GM21360 (cell line): Measurements from ENCODE around the gene FKBP8.

Experiments
- ATAC-seq: cut with Tn5 transposase; IDR thresholded peaks from one replicate; pipeline ENCODE4 v1.9.1; 2021; ENCODE audit warnings: mild to moderate bottlenecking, moderate library complexity; ENCODE audit not compliant: unreplicated experiment

FKBP8 gene

DNA sequence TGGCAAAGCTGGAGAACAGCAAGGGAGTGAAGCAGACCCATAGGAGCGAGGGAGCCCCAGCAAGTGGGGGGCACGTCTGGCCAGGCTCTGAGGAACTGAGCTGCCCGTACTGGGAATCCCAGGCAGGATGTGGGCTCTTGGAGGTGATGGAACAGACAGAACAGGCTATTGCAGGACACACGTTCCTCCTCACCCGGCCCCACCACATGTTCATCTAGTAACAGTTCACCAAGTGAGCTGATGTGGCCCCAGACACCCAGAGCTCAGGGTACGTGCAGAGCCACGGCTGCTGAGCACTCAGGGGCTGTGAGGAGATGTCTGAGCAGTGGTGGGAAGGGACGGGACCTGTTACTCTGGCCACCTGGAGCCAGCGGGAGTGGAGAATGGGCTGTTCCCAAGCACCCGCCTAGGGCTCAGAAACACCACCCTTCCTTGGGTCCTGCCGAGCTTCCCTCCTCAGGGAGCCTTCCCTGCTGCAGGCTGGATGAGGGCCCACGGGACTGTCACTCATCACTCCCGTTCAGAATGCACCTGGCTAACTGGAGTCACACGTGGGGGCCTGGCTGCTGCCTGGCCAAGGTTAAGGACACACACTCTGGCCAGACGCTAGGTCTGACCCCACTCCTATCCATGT lies 39.9 kb downstream of the FKBP8 start:
- no peak for ATAC-seq

DNA sequence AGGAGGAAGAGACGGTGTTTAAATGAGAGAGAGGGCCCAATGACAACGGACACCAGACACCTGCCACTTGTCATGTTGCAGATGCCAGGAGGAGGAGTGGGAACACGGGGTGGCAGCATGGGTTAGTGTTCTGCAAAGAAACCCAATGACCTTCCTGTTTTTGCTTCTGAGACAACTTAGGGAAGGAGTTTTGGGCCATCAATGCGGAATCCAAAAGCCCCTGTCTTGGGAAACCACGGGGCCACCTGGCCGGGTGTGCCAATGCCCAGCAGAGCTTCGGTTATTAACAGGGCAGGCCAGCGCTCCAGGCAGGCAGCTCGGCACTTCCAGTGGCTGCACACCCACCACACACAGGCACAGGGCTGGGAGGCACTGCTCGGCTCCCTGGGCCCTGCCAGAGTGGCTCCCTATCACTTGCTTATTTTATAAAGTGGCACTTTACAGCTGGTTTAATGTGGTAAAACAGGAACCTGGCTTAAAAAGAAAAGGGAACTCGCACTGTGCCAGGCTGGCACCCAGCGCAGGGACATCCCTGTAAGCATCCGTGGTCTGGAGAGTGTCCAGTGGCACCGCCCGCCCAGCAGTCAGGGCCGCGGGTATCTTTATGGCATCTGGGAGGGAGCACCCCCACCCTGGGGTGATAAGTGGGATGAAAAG lies 40.6 kb downstream of the FKBP8 start:
- no peak for ATAC-seq

DNA sequence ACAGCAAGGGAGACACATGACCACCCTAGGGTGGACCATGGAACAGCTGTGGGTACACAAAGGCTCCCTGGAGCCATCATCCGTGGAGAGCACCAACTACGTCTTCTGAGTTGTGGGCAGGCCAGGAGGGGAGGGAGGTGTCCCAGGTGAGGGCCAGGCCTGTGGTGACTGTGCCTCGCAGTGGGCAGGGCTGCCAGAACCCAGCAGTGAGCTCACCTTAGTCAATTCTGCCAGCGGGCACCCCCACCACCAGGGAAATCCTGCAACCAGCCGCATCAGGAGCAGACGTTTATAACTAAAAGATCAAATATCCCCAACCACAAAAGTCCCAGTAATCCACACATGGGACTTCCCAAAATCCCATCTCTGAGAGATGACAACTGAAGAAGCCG lies 41.1 kb downstream of the FKBP8 start:
- ATAC-seq: no peak

- no peak for ATAC-seq
Observed at GRCh38 chr19:18501832-18502231, 41.5 kb downstream of the FKBP8 start.

DNA sequence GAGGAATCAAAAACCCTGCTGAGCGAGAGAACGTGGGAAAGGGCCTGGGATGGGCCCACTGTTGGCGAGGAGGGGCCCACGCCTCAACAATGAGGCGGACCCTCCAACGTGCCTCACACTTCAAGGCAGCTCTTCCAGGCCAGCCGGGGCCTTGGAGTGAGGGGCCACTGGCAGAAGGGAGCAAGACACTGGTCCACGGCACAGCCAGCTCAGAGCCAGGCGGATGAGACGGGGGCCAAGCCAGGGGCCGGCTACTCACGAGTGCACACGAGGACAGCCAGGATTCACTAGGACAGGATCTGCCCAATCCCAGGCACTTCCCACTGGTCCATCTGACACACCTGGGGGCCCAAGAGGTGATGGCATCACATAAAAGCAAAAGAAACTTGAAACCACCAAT lies 42.0 kb downstream of the FKBP8 start:
- no peak for ATAC-seq

DNA sequence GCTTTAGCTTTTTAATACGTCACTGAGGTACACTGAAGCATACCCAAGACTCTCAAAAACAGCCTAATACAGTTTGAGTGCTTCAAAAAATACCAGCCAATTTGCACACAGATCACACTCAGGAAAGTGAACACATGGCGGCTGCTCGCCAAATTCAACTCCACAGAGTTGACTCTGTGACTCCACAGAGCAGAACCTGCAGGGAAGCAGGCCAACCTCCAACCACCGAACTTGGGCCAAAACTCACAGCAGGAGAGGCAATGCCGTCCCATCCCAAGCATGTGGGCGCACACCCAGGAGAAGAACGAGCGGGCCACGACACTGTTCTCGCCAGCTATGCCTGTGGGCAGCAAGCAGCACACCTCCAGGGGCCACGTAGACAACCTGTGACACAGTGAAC lies 42.6 kb downstream of the FKBP8 start:
- no peak for ATAC-seq

DNA sequence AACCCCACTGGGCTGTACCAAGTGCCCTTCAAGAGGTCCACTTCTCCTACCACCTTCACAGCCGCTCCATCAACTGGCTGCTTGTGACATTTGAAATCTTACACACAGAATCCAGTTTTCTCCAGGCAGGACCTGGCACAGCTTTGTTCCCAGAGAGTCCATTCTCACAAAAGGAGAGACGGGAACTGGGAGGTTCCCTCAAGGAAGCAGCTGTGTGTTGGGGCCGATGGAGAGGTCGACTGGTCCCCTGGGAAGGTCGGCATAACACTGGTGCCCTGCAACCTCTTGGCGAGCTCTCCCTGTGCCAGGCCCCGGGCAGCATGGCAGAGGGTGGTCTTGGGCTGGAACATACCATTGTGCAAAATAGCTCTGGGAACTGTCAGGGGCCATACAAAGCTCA lies 43.0 kb downstream of the FKBP8 start:
- no peak for ATAC-seq

DNA sequence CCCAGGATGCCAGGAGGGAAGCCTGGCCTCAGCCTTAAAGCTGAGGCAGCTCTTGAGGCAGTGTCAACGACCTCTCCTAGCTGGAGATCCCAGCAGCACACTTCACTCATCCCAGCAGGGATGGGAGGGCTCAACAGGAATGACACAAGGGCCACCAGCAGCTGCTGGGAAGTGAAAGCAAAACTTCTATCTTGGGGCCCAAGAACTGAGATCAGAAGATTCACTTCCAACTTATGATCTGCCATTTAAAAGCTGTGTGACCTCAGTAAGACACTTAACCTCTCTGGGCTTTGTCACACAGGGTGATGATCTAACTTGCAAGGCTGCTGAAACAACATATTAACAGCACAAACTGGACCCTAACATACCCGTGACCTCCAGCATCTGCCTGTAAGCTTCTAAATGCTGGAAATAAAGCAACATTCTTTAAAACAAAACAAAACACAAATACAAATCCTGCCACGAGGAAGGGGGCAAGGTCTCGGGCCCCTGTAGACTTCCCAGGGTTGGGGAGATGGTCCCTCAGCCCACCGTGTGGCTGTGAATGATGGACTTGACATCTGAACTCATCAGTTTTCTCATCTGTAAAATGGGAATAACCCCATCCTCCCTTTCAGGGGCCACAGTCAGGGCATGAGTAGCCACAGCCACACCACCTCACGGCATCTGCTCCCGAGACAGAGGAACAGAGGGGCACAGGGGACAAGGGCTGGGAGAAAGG lies 44.2 kb downstream of the FKBP8 start:
- ATAC-seq: no peak

DNA sequence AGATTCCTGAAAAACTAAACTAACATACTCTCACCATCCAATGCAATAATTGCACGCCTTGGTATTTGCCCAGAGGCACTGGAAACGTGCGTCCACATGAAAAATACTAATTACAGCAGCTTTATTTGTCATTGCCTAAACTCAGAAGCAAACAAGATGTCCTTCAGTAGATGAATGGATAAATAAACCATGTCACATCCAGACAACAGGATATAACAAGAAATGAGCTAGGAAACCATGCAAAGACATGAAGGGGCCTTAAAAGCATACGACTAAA lies 46.5 kb downstream of the FKBP8 start:
- no peak for ATAC-seq

DNA sequence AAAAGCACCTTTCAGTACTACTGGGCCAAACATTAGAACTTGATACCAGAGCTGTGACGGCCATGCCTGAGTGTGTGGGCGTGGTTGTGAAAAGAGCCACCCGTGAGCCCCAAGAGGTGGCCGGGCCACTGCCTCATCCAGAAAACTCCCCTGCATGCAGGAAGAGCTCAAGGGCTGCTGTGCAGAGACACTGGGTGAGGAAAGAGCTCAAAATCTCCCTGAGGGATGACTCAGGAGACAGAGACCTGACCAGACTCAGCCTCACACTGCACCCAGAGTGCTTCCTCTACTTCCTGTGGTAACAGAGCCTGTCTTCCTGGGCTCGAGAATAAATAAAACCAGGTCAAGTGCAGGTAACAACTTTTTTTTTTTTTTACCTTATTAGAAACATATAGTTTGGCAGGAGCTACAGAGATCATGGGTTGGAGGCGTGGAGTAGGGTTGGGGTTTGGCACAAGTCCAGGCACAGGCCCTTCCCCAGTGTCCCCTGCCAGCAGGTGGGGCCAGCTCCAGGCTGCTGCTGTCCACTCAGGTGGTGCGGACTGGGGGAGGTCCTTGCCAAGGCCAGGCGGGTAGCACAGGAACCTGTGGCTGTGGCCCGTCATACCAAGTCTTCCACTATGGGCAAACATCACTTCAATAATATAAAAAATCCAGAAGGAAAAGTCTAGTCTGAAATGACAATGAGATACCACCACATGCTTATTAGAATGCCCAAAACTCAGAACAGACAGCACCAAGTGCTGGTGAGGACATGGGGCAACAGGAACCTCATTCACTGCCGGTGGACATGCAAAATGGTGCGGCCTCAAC lies 47.0 kb downstream of the FKBP8 start:
- no peak for ATAC-seq

GRCh38 chr19:18495204-18495911 lies 48.0 kb downstream of the FKBP8 start:
- no peak for ATAC-seq

DNA sequence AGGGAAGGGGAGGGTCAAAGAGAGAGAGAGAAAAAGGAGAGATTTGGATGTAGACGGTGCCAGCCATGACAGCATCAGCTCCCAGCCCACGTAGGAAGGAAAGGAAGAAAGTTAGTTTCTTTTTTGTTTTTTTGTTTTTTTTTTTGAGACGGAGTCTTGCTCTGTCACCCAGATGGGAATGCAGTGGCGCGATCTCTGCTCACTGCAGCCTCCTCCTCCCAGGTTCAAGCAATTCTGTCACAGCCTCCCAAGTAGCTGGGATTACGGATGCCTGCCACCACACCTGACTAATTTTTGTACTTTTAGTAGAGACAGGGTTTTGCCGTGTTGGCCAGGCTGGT lies 49.1 kb downstream of the FKBP8 start:
- ATAC-seq: no peak

DNA sequence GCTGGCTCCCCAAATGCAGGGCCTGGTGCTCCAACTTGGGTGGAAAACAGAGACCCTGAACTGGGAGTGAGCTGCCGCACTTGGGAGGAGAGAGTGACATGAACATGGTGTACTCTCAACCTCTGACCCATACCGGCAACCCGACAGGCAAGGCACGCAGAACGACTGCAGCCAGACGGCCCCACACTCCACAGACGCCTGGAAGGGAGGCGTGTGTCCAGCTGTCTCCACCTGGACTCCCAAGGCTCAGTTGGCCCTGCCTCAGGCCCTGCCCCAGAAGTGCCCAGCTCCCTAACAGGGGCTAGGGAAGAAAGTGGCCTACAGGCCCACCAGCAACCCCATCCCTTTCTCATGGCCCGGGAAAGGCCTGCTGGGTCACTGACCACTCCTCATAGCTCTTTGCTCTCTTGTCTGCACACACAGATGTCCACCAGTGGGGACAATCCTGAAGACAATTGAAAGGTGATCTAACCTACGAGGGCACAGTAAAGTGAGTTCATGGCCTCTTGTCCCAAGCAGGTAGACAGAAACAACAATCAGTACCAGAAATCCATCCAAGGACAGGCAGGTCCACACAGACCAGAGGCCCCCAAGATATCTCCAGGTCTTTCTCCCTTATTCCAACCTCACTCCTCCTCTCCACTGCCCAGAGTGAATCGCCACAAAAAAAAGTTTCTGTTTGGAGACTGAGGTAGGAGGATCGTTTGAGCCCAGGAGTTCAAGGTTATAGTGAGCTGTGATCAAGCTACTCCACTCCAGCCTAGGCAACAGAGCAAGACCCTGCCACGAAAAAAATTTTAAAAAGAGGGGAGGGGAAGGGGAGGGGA lies 49.7 kb downstream of the FKBP8 start:
- ATAC-seq: no peak

GRCh38 chr19:18491995-18492953 lies 51.1 kb downstream of the FKBP8 start:
- ATAC-seq: no peak

DNA sequence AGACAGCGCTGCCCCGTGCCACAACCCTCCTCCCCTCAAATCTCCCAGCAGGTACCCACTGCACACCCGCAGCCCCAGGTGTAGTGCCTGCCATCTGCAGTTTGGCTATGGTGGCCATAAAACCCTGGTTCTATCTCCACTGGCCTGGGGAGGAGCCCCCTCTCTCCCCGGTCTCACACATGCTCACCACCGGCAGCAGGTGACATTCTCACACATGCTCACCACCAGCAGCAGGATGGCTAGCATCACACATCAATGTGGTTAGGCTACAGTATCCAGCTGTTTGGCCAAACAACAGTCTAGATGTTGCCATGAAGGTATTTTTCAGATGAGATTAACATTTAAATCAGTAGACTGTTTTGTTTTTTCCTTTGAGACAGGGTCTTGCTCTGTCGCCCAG lies 52.6 kb downstream of the FKBP8 start:
- ATAC-seq: no peak

DNA sequence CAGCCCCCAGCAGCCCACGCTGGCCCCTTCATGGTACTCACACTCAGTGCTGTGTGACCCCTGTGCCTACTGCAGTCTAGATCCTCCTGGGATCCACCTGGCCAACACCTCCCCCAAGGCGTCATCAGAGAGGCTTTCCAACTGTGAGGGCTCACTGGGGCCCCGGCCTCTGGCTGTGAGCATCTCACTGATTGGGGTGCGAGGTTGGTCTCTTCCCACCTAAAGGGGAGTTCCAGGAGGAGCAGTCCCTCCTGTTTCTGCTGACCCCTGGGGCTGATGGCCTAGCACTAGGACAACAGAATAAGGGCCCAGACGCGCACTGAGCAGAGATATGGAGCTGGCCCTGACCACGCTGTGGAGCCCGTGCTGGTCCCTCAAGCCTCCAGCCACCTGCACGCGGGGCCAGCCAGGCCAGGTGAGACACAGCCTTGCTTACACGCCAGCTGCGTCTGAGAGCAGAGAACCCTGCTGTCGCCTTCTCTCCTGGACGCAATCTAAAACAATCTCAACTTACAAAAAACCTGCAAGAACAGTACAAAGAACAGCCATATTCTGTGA lies 53.7 kb downstream of the FKBP8 start:
- ATAC-seq: no peak

GRCh38 chr19:18488838-18489626 lies 54.3 kb downstream of the FKBP8 start:
- no peak for ATAC-seq

DNA sequence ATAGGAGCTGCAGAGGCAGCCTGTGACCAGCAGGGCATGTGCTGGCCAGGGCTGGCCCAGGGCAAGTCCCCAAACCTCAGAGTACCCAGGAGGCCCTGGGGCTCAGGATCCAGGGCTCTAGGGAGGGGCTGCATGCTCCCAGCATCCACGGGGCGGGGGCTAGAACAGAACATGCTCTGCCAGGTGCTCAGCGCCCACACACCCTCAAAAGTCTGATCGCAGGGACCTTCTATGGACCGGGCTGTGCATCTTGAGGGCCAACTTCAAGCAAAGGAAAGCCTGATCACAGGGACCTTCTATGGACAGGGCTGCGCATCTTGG lies 55.0 kb downstream of the FKBP8 start:
- ATAC-seq: no peak
